ENCODE results near the gene DEDD2. TPM values are rescaled to one million over a fixed set of nuclear protein-coding genes. Genes with fewer than 3 reads are reported as not detected.

Gene DEDD2
- total RNA-seq, 3 donors from 2014 or later (not counting 1 experiment from before 2014, with no cell fraction given): 83.2 to 110 (median 83.7) TPM

DNA sequence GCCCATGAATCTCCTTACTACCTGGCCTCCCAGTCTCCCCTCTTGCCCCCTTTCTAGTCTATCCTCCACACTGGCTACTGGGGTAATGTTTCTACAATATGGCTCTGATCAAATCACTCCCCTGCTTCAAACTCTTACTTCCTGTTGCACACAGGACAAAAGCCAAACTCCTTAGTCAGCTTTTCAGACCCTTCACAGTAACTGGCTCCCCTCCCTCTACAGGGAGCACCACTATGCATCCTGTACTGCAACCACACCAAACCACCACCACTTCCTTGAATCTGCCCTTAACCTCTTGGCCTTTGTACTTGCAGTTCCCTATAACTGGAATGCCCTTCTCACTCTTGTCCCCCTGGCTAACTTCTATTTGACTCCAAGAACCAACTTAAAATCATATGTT, 32.2 kb downstream of the DEDD2 start:
- H3K27ac Mint-ChIP-seq: peak overlapping the region; percentile 45 to 75

DNA sequence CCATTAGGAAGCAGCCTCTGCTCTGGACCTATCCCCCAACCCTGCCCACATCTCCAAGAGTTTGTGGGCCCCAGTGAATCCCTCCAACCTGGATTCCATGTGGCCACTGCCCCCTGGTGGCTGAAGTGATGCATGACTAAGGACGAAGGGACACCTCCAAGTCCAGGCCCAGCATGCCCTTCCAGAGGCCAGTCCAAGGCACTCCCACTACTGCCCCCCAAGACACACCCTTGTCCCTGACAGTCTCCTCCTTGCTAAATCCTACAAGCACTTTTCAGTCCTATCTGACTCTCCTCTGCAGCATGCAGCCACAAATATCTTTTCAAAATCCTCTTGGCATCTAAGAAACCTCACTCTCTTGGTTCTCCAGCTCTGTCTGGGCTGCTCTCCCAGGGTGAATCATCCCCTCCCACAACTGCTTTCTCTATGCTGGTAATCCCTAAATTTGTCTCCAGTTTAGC, 33.0 kb downstream of the DEDD2 start:
- H3K4me1 ChIP-seq (ENCODE audit: control insufficient read depth, insufficient read depth, low read length): peaks cover 32% of the 10 kb centered on the region
- H3K36me3 ChIP-seq (ENCODE audit: control insufficient read depth, insufficient read depth, low read length): no peaks in the 10 kb centered on the region
- WGBS (ENCODE audit: insufficient coverage): 4% methylated on average over 1 of the region's 1 CpG
- ATAC-seq: peak; percentile 77 to 79 (median 79)
- H3K9me3 Mint-ChIP-seq: no peaks in the 10 kb centered on the region
- peaks cover 46 to 48% of the 10 kb centered on the region in 2 donors for H3K4me1 Mint-ChIP-seq
- H3K36me3 Mint-ChIP-seq: no peaks in the 10 kb centered on the region
- intact Hi-C loops (cut with micrococcal nuclease): loop anchor here (1.0 to 2.0 kb wide), 3 partner anchors 14 to 76 kb away; no protein-coding TSS in a partner anchor
- H3K27me3 Mint-ChIP-seq (ENCODE audit: low read depth in 2 of 2): peaks cover 0 to 3% of the 10 kb centered on the region in 2 donors
- H3K4me3 Mint-ChIP-seq: peak overlapping the region; percentile 72
- TF ChIP-seq, protein P1, sequence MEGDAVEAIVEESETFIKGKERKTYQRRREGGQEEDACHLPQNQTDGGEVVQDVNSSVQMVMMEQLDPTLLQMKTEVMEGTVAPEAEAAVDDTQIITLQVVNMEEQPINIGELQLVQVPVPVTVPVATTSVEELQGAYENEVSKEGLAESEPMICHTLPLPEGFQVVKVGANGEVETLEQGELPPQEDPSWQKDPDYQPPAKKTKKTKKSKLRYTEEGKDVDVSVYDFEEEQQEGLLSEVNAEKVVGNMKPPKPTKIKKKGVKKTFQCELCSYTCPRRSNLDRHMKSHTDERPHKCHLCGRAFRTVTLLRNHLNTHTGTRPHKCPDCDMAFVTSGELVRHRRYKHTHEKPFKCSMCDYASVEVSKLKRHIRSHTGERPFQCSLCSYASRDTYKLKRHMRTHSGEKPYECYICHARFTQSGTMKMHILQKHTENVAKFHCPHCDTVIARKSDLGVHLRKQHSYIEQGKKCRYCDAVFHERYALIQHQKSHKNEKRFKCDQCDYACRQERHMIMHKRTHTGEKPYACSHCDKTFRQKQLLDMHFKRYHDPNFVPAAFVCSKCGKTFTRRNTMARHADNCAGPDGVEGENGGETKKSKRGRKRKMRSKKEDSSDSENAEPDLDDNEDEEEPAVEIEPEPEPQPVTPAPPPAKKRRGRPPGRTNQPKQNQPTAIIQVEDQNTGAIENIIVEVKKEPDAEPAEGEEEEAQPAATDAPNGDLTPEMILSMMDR (IDR thresholded peaks at IDR 0.05): peak; percentile 87
- H3K27ac ChIP-seq (ENCODE audit: low read length): peak overlapping the region; percentile 17
- peak; percentile 64 to 84 for DNase-seq
- H3K27ac Mint-ChIP-seq: peak overlapping the region; percentile 45 to 75
- H3K9me3 ChIP-seq (ENCODE audit: control insufficient read depth, insufficient read depth, low read length): no peaks in the 10 kb centered on the region
- H3K27me3 ChIP-seq (ENCODE audit: control insufficient read depth, insufficient read depth, low read length): peaks cover 3% of the 10 kb centered on the region
- H3K4me3 ChIP-seq (ENCODE audit: low read length): no peak overlapping the region

More for the DNA sequence above, 32.2 kb downstream of the DEDD2 start:
- H3K4me1 Mint-ChIP-seq: peaks cover 48 to 54% of the 10 kb centered on the region in 2 donors
- Histone ChIP-seq H3K27ac (ENCODE audit: low read length) (peak overlapping the region; percentile 17), H3K9me3 (ENCODE audit: control insufficient read depth, insufficient read depth, low read length) (no peaks in the 10 kb centered on the region), H3K27me3 (ENCODE audit: control insufficient read depth, insufficient read depth, low read length) (no peaks in the 10 kb centered on the region), H3K4me3 (ENCODE audit: low read length) (no peak overlapping the region), H3K4me1 (ENCODE audit: control insufficient read depth, insufficient read depth, low read length) (peaks cover 32% of the 10 kb centered on the region), H3K36me3 (ENCODE audit: control insufficient read depth, insufficient read depth, low read length) (no peaks in the 10 kb centered on the region)
- TF ChIP-seq, protein P1 (IDR thresholded peaks at IDR 0.05): no peak
- H3K27me3 Mint-ChIP-seq (ENCODE audit: low read depth in 2 of 2): peaks cover 0 to 3% of the 10 kb centered on the region in 2 donors
- intact Hi-C loops (cut with micrococcal nuclease): loop anchor here (2.0 kb wide), 2 partner anchors 14 to 76 kb away; no protein-coding TSS in a partner anchor
- H3K4me3 Mint-ChIP-seq: peak overlapping the region; percentile 72
- DNase-seq (peak in 1 of 2 donors; percentile 58), ATAC-seq (peak; percentile 65 to 74 (median 69))
- no peaks in the 10 kb centered on the region for H3K36me3 Mint-ChIP-seq
- H3K9me3 Mint-ChIP-seq: no peaks in the 10 kb centered on the region

DNA sequence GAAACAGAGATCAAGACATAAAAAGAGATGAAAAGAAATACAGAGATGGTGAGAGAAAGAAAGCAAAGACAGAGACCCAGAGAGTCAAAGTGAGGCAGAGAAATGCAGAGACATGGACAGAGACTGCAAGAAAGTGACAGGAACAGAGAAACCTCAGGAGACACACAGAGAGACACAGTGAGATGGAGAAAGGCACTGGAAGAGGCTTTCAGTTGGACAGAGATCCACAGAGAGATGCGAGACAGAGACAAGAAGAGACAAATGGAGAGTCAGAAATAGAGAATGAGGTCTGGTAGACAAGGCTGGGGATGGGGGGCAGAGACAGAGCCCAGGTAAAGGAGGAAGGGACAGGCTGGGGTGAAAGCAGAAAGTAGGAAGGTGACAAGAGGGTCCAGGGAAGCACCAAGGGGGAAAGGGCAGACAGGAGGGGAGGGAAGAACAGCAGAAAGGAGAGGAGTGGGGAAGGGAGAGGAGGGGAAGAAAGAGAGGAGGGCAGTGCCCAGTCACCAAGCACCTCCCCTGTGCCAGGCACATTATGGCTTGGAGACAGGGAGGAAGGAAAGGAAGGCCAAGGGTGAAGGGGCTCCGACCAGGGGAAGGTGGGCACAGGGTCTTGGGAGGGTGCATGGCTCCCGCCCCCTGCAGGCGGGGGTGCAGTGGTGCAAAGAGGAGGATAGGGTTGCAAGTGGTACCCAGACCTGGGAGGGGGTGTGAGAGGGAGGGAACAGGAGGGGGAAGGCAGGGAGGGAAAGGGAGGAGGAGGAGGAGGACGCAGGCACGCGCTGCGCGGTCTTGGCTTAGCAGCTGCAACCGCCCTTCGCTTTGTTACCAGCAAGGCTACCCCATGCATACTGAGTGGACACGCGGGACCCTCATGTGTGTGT, 38.4 kb downstream of the DEDD2 start:
- intact Hi-C loops (cut with micrococcal nuclease): loop anchor here (5.0 kb wide), 1 partner anchor 118 kb away; no protein-coding TSS in a partner anchor

More for the DNA sequence above, 38.4 kb downstream of the DEDD2 start:
- H3K4me3 ChIP-seq (ENCODE audit: low read length): no peak overlapping the region
- peaks cover 36% of the 10 kb centered on the region for H3K27me3 ChIP-seq (ENCODE audit: control insufficient read depth, insufficient read depth, low read length)
- Mint-ChIP-seq H3K4me3 (no peak overlapping the region), H3K36me3 (no peaks in the 10 kb centered on the region), H3K4me1 (peaks cover 28 to 39% of the 10 kb centered on the region in 2 donors), H3K27ac (no peak overlapping the region), H3K9me3 (no peaks in the 10 kb centered on the region), H3K27me3 (ENCODE audit: low read depth in 2 of 2) (peaks cover 7 to 14% of the 10 kb centered on the region in 2 donors)
- peak in 1 of 2 donors; percentile 57 for DNase-seq
- H3K36me3 ChIP-seq (ENCODE audit: control insufficient read depth, insufficient read depth, low read length): no peaks in the 10 kb centered on the region
- peaks cover 31% of the 10 kb centered on the region for H3K4me1 ChIP-seq (ENCODE audit: control insufficient read depth, insufficient read depth, low read length)
- no peak for ATAC-seq
- H3K9me3 ChIP-seq (ENCODE audit: control insufficient read depth, insufficient read depth, low read length): no peaks in the 10 kb centered on the region
- TF ChIP-seq, protein P1 (IDR thresholded peaks at IDR 0.05): peak; percentile 32
- H3K27ac ChIP-seq (ENCODE audit: low read length): no peak overlapping the region
- 24% methylated on average over 13 of the region's 13 CpGs for WGBS (ENCODE audit: insufficient coverage)

All from natural killer cell (primary cell).